Left lobe of liver (tissue), 1 donor: ENCODE measurements around the gene PRKCB. TPM values are rescaled to one million over a fixed set of nuclear protein-coding genes. Genes with fewer than 3 reads are reported as not detected.

Source experiments
- total RNA-seq: library from RNA; stranded (reverse); gene quantifications from one replicate; pipeline ENCODE4 v1.2.1, GENCODE V29; 2021
- donor health status: DM: no; HTN: yes; CAD: no.

Gene PRKCB
- total RNA-seq, 1 donor from 2014 or later: 3.3 TPM

Other genes starting within 250 kb of the PRKCB start
- 64.3 TPM for gene NDUFAB1, start 239.7 kb upstream of the PRKCB start, total RNA-seq
- gene PALB2, start 194.7 kb upstream of the PRKCB start, total RNA-seq: 4.6 TPM
- 17.2 TPM for gene DCTN5, start 194.5 kb upstream of the PRKCB start, total RNA-seq
- gene PLK1, start 157.1 kb upstream of the PRKCB start, total RNA-seq: 1.0 TPM
- gene ERN2, start 122.8 kb upstream of the PRKCB start, total RNA-seq: 0.05 TPM
- not detected for gene CHP2, start 81.0 kb upstream of the PRKCB start, total RNA-seq